HG02763 (cell line): ENCODE measurements around the gene ABI3BP.

Experiments
- ATAC-seq: cut with Tn5 transposase; IDR thresholded peaks from one replicate; pipeline ENCODE4 v1.9.1; 2021; ENCODE audit warnings: mild to moderate bottlenecking, moderate library complexity; ENCODE audit not compliant: unreplicated experiment

Gene ABI3BP

DNA sequence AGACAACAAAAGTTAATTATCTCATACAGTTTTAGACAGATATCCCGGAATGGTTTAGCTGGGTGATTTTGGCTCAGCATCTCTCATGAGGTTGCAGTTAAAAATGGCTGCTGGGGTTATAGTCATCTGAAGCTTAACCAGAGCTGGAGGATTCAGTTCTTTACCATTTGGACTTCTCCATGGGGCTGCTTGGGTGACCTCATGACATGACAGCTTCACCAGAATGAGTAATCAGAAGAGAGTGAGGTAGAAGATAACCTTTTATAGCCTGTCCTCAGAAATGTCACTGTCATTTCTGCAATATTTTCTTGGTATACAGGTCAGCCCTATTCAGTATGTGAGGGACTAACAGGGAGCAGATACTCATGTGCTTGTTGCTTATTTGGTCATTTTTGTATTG, 253.0 kb downstream of the ABI3BP start:
- no peak for ATAC-seq

DNA sequence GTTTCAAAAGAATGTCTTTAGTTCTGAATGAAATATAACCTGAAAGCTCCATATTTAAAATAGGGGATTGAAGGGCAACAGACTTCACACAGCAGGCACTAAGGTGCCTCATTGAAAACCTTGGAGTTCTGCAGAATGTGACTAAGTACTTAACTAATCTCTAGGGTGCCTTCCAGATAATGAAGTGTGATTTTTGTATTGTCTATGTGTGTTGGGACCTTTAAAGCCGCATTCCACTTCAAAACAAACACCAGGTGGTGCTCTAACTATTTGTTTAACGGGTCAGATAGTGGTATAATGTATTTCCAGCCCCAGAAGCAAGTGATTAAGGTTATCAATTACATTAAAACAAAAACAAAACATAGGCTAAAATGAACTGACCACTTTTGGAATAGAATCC, 255.9 kb downstream of the ABI3BP start:
- ATAC-seq, result no peak

DNA sequence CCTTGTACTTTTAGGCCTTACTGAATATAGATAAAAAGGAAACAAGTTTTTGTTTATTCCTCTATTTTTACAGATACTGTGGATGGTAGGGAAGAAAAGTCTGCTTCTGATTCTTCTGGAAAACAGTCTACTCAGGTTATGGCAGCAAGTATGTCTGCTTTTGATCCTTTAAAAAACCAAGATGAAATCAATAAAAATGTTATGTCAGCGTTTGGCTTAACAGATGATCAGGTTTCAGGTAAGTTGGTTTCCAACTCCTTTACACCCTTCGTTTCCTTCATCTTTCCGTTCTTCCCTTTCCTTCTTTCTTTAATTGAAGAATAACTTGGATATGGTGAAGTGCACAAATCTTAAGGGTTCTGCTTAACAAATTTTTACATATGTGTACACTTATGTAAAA, 260.8 kb downstream of the ABI3BP start:
- no peak for ATAC-seq

DNA sequence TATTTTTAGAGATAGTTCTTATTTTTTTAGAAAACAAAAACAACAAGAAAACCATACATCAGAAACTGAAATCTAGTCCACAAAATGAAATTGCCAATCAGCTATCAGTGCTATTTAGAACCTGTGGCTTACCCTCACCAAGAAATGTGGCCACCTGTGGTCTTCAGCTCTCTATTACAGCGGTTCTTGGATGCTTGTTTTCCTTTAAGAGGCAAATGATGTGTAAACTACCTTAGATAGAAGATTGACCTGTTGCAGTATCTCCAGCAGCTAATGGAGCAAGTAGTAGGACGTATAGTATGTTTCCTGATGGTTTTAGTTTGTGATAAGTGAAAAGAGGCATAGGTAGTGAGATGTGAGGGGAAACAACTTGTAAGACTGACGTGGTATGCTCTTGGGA, 262.7 kb downstream of the ABI3BP start:
- ATAC-seq, result peak; percentile 57

DNA sequence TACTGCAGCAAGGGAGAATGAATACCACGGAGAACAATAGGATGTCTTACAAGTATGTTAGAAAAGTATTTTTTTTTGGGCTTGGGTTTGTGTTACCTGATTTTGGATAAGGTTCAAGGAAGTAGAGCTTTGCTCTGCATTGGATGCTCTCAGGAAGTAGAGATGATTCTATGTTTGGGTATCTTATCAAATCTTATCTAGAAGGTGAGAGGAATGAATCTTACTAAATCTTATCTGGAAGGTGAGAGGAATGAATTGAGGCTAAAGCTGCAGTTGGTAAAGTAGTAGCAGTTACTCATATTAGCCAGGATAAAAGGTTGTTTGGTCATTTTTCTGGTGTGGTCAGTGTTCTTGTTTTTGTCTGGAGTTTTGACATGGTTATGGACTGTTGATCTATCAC, 266.5 kb downstream of the ABI3BP start:
- ATAC-seq, result no peak

DNA sequence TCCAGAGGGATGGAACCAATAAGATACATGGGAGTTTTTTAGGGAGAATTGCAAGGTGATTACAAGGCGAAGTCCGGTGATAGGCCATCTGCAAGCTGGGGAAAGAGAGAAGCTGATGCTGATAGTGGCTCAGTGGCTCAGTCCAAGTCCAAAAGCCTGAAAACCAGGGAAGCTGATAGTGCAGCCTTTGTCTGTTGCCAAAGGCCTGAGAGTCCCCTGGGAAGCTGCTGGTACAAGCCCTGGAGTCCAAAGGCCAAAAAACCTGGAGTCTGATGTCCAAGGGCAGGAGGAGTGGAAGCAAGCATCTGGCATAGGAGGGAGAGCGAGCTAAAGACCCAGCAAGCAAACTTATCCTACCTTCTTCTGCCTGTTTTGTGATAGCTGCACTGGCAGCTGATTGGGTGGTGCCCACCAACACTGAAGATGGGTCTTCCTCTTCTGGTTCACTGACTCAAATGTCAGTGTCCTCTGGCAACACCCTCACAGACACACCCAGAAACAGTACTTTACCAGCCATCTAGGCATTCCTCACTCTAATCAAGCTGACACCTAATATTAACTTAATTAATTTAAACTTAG, 267.2 kb downstream of the ABI3BP start:
- ATAC-seq, result no peak

DNA sequence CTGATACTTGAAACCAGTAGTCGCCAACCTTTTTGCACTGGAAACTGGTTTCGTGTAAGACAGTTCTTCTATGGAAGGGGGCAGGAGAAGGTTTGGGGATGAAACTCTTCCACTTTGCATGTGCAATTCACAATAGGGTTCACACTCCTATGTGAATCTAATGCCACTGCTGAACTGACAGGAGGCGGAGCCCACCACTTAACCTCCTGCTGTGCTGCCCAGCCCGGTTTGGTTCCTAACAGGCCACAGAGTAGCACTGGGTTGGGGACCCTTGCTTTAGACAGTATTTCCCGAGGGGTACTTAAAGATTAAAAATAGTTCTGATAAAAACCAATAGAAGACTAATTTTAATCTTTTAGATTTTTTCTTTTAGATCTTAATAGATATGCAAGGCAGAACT, 272.8 kb downstream of the ABI3BP start:
- ATAC-seq, result no peak

DNA sequence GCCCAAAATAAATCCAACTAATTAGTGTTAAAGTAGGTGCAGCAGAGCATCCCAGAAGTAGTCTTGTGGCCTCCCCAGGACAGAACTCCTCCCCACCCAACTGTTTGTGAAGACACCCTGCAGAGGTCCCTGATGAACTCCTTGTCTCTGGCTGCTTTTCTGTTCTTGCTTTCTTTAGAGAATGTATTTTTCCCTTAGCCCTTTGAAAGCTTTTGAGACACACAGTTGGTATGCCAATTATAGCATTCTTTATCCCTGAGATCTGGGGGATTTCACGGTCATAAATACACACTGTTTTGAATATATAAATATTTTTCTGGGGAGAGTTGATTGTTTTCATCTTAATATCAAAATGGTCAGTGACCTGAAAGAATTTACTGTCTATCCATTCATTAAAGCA, 274.1 kb downstream of the ABI3BP start:
- ATAC-seq, result no peak

DNA sequence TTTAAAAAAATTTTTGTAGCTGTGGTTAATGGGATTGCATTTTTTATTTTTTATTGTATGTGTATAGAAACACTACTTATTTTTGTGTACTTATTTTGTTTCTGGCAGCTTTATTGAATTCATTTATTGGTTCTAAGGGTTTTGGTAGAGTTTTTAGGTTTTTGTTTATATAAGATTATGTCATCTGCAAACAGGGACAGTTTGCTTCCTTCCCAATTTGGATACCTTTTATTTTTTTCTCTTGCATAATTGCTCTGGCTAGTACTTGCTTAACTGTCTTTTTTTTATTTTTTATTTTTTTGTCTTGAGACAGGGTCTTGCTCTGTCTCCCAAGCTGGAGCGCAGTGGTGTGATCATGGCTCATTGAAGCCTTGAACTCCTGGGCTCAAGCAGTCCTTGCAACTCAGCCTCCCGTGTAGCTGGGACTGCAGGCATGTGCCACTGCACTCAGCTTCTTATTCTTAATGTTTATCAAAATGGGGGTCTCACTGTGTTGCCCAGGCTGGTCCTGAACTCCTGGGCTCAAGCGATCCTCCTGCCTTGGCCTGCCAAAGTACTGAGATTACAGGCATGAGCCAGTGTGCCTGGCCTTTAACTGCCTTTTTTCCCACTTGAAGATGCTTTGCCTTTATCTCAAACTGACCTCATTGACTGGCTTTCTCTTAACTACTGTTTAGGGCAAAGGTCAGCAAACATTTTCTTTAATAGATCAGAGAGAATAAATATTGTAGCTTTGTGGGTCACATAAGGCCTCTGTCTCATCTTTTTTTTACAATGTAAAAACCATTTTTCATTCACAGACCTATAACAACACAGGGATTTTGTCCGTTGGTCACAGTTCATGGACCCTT, 275.4 kb downstream of the ABI3BP start:
- no peak for ATAC-seq

DNA sequence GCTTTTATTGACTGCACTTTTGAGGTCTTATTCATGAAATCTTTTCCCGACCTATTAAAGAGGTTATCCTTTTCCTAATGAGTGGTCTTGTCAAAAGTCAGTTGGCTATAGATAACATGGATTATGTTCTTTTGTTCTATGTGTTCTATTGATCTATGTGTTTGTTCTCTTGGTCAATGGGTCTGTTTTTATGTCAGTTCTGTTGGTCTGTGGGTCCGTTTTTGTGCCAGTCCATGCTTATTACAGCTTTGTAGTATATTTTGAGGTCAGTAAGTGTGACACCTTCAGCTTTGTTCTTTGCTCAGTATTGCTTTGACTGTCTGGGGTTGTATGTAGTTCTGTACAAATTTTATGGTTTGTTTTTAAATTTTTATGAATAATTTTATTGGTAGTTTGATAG, 276.2 kb downstream of the ABI3BP start:
- no peak for ATAC-seq

DNA sequence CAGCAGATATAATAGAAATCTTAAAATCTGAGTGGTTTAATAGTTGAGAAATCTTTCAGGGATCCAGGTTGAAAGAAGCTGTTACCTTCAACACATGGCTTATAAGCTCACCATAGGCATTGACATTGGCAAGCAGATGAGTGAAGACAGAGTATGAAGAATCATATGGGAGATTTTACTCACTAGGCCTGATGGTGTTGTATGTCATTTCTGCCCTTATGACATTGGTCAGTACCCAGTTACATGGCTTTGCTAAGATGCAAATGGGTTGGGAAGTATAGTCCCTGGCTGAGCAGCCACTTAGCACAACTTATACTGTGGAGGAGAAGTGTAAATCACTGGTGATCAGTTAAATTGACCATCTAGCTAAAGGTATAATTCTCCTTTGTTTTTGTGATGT, 278.0 kb downstream of the ABI3BP start:
- ATAC-seq, result no peak

DNA sequence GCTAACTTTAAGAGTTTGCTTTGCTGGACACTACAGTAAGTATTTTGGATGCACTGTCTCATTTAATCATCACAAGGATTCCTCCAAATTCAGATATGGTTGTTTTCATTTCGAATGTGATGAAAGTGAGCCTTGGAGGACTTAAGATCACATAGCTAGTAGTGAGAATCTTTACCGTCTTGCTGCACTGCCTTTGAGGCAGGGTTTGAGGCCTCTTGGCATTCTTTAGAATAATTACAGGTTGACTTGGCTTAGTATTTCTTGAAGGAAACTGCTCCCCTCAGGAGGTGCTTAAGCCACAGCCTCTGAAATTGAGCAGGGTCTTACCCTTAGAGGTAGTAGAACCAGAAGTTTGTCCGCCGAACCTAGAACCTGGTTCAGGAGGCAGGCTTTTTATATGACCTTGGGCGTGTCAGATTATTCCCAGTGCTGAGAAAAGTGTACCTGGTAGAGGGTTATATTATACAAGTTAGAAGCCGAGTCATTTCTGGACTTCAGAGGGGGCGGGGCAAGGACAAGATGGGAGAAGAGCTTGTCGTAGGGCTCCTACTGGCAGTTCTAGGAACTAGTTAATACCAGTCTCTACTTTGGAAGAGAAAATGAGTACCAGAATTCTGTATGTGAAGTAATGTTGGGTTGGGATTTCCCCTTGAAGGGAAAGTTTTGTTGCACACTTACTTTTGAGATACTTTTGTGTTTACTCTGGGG, 282.8 kb downstream of the ABI3BP start:
- peak; percentile 29 for ATAC-seq

DNA sequence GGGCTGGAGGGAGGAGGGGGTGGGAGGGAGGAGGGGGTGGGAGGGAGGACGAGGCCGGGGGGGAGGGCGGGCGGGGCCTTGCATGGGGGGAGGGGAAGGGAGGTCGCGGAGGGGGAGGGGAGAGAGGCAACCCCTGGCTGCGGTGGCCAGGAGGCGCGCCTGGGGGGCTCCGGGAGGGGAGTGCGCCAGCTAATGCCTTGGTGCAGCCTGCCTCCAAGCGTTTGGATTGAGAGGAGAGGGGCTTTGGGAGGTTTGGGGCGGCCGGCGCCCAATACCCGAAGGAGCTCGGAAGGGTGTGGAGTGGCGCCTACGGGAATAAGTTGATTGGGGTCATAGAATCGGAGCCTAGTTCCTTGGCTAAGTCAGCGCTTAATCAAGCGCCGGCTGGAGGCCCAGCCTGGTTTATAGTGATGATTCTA, 283.4 kb downstream of the ABI3BP start:
- no peak for ATAC-seq

DNA sequence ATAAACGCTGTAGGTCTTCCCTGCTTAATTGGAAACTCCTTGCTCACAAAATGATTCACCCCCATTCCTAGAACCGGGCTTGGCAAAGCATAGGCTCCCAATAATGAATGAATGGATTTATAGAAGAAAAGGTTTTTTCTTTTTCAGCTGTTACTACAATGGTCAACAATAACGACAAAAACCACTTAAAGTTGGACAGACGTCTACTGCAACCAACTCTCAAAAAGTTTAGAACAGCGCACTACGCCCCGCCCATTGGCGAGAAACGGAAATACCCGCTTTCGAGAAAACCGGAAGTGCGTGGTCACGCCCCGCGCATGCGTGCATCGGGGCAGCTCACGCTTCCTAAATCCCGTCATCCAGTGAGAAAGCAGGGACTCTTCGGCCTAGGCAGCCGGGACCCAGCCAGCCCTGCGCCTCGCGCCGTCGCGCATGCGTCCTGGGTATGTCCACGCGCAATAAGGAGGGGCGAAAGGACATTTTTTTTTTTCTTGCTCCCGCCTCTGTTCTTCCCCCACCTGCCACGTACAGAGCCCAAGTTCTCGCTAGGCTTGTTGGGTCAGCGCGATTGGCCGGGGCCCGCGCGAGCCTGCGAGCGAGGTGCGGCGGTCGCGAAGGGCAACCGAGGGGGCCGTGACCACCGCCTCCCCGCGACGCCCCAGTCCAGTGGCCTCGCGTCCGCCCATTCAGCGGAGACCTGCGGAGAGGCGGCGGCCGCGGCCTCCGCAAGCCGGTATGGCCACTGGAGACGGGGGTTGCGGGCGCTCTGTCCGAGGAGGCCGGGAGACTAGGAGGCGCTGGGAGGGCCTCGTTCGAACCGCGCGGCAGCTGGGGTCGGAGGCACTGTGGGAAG, 284.0 kb downstream of the ABI3BP start, which contains the start of gene TFG:
Gene TFG, plus strand, starts transcription at position 506 of the 853 bp plus-strand sequence. CDS start 4,192 bp downstream, outside the sequence.
- ATAC-seq, result peak; percentile 96

DNA sequence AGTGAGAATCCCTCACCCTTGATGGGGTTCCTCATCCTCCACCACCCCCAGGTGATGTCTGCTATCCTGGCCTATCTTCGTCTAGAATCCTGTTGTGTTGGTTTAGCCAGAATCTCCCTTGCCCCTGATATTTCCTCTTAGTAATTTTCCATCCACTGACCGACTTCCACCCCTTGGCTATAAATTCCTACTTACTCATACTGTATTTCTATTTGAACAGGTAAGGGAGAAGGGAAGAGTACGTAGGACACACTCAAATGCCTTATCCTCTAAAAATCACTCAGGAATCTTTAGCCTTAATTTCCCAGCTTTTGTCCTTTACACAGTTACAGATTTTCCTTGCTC, 284.6 kb downstream of the ABI3BP start:
- ATAC-seq, result no peak

DNA sequence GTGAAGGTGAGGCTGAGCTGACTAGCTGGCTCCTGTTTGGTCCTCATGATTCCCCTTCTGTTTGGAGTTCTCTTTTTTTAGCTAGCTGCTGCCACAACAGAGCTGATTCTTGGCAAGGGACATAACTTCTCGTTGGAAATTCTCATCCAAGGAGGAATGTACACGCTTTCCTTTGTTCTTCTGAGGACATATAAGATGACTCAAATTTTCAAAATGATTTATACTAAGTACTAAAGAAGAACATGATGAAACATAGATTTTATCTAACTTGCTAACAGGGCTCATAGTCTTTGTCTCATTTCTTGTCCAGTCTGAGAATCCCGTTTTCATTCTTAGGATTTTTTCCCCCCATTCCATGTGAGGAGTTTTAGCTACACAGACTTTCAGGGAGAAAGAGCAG, 286.9 kb downstream of the ABI3BP start:
- ATAC-seq, result no peak

DNA sequence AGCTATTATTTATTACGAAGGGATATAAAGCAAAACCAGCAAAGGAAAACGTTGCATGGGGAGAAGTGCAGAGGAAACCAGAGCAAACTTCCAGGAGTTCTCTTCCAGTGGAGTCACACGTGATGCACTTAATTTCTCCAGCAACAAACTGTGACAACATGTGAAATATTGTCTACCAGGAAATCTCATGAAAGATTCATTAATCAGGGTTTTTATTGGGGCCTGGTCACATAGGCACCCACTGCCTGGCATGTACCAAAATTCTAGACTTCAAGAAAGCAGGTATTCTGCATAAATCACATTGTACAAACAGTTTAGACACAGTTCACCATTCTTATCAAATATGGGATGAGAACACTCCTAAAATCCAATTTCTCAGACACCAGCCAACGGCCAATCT, 289.4 kb downstream of the ABI3BP start:
- no peak for ATAC-seq

DNA sequence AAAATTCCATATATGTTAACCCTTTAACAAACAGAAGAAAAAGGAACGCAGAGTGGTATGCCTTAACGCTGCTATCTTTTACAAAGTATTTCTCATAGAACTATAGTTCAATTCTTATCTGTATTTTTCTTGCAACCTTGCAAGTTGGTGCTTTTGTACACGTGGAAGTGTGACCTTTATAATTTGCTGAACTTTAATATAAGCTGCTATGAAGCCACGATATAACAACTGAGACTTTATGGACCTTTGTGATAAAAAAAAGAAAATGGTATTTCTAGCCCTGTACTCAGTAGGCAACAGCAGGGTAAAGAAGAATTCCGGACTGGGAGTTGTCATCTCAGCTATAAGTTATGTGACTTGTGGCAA, 290.3 kb downstream of the ABI3BP start:
- ATAC-seq, result no peak

DNA sequence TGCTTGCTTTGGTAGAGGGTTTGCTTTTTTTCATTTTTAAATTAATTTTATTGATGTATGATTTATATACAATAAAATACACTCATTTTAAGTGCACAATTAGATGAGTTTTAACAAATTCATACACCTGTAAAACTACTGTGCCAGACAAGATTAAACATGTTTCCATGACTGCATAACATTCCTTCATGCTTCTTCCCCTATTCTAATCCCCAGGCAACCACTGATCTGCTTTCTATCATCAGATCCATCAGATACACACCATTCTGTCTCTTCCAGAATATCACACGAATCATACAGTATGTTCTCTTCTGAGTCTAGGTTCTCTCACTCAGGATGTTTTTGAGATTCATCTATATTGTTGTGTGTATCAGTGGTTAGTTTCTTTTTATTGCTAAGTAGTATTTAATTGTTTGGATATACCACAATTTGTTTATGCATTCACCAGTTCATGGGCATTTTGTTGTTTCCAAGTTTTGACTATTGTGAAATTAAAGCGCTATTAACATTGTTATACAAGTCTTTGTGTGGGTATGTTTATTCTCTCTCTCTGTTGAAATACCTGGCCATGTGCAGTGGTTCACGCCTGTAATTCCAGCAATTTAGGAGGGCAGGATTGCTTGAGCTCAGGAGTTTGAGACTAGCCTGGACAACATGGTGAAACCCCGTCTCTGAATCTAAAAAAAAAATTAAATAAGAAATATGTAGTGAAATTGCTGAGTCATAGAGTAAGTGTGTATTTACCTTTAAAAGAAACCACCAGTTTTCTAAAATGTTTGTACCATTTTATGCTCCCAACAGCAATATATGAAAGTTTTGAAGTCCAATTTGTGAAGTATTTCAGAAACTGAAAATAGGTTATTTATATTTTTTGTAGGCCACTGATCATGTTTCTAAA, 290.9 kb downstream of the ABI3BP start:
- ATAC-seq, result no peak

DNA sequence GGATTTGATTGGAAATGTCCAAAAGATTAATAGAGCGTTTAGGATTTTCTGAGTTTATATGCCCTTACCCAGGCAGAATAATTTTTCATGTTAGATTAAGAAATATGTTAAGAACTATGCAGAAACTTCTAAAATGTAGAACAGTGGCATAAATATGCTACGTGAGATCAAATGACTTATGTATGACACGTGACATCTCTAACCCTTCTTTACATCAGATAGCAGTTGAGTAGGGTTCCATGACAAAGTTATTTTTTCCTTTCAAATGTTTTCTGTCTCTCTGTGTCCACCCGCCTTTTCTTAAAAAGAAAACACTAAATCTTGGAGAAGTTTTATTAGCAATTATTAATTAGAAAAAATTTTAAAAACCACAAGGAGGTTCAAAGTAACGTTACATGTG, 292.5 kb downstream of the ABI3BP start:
- ATAC-seq, result no peak
